Measurements from ENCODE around the gene CTNNA3.
A peak's percentile ranks its signal among the peaks of the same experiment; 100 is the strongest.

CTNNA3 gene

GRCh38 chr10:67284589-67284988 is 411.4 kb downstream of the CTNNA3 start:
- peak; percentile 33; the same call in 1 of the 2 replicates for TF ChIP-seq CTCF (IDR thresholded peaks at IDR 0.05)

GRCh38 chr10:67282871-67283270 is 413.1 kb downstream of the CTNNA3 start:
- TF ChIP-seq CTCF (IDR thresholded peaks at IDR 0.05): no peak

- no peak for TF ChIP-seq CTCF (IDR thresholded peaks at IDR 0.05)
Observed at GRCh38 chr10:67280405-67280804, 415.6 kb downstream of the CTNNA3 start.

- no peak for TF ChIP-seq CTCF (IDR thresholded peaks at IDR 0.05)
Observed at GRCh38 chr10:67277402-67277801, 418.6 kb downstream of the CTNNA3 start.

GRCh38 chr10:67269828-67270227 is 426.2 kb downstream of the CTNNA3 start:
- no peak for TF ChIP-seq CTCF (IDR thresholded peaks at IDR 0.05)

GRCh38 chr10:67268146-67268545 is 427.8 kb downstream of the CTNNA3 start:
- no peak for TF ChIP-seq CTCF (IDR thresholded peaks at IDR 0.05)

- TF ChIP-seq CTCF (IDR thresholded peaks at IDR 0.05): no peak
Observed at GRCh38 chr10:67262675-67263074, 433.3 kb downstream of the CTNNA3 start.

GRCh38 chr10:67261300-67261797 is 434.6 kb downstream of the CTNNA3 start:
- no peak for TF ChIP-seq CTCF (IDR thresholded peaks at IDR 0.05)

Data from LNCAP (cell line).